NB4 (cell line): Measurements from ENCODE around the gene NFIB.

Source experiments
- CTCF ChIP-seq: IDR thresholded peaks from one replicate; pipeline ENCODE4 v1.5.1; 2012; ENCODE audit warnings: low read depth, low read length
- MAX ChIP-seq: IDR thresholded peaks from 2 replicates; pipeline ENCODE4 v1.6.1; 2011; ENCODE audit warnings: low read depth, low read length
- MYC ChIP-seq: IDR thresholded peaks from 2 replicates; pipeline ENCODE4 v1.6.1; 2011; ENCODE audit warnings: low read depth, low read length
- POLR2A ChIP-seq: IDR thresholded peaks from 2 replicates; pipeline ENCODE4 v1.6.1; 2011; ENCODE audit warnings: mild to moderate bottlenecking; ENCODE audit not compliant: insufficient read length; ENCODE audit errors: extremely low read depth

- TF ChIP-seq MAX: no peak
- no peak for TF ChIP-seq CTCF
- no peak for TF ChIP-seq POLR2A
- TF ChIP-seq MYC: no peak
These were observed 140.2 kb downstream of the NFIB start for GRCh38 chr9:14173713-14174112.
